AG10803 (cell line): ENCODE data around the gene TMEM86B.

Source experiments
- DNase-seq: peaks from one replicate; pipeline ENCODE4 v3.0.0; 2010; ENCODE audit warnings: low read depth
- H3K4me3 ChIP-seq: 2 replicates; pipeline ENCODE4 v1.5.1; 2011; ENCODE audit warnings: mild to moderate bottlenecking, low read length, control low read depth
- CTCF ChIP-seq: conservative IDR thresholded peaks from 2 replicates; pipeline ENCODE4 v1.5.1; 2011; ENCODE audit warnings: mild to moderate bottlenecking, low read length, control low read depth, inconsistent platforms

Gene TMEM86B

DNA sequence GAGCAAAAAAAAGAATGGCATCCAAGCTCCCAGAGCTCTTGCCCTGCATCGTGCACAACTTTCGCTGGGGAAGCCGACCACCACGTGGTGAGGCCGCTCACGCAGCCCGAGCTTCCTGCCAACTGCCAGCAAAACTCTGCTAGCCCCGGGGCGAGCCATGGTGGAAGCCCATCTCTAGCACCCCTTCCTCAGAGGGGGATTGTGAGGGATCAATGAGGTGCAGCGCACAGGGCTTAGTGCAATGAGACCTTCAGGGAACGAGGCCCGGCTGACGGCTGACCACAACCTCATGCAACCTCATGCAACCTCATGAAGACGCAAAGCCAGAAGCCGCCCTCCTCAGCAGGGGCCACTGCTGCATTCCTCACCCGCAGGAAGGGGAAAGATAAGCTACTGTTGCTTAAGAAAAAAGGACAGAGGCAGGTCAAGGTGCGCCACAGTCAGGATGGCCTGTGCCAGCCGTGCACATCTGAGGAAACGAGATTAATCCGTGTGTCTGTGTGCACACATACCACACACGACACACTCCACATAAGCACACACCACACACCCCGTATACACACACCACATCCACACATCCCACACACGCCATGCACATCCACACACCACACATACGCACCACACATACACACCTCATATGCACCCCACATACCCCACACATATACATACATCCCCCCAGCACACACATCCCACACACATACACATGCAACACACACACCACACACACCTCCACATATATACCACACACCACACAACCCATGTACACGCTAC is 41.8 kb upstream of the TMEM86B start:
- no peak for DNase-seq
- H3K4me3 ChIP-seq, result no peak overlapping the region
- TF ChIP-seq CTCF, result no peak

GRCh38 chr19:55269299-55269698 is 40.7 kb upstream of the TMEM86B start:
- DNase-seq, result no peak
- TF ChIP-seq CTCF, result no peak
- no peak overlapping the region for H3K4me3 ChIP-seq

DNA sequence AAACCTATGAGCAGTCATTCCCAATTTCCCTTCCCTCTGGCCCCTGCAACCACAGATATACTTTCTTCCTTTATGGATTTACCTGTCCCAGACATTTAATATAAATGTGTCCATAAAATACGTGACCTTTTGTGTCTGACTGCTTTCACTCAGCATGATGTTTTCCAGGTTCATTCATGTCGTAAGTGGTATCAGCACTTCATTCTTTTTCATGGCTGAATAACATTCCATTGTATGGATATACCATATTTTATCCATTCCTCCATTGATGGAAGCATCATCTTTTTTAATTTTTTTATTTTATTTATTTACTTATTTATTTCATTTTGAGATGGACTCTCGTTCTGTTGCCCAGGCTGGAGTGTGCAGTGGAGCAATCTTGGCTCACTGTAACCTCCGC is 38.3 kb upstream of the TMEM86B start:
- no peak for TF ChIP-seq CTCF
- no peak for DNase-seq
- no peak overlapping the region for H3K4me3 ChIP-seq

DNA sequence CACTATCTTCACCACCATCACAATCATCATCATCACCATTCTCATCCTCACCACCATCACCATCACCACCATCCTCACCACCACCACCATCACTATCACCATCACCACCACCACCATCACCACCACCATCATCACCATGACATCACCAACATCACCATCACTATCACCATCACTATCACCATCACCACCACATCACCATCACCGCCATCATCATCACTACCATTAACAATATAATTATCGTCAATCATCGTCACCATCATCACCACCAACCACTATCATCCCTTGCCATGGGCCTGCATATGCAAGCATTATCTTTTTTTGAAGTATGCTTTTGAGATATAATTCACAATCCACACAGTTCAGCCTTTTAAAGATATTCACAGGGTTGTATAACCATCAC is 37.8 kb upstream of the TMEM86B start:
- no peak for DNase-seq
- no peak overlapping the region for H3K4me3 ChIP-seq
- no peak for TF ChIP-seq CTCF

- H3K4me3 ChIP-seq, result no peak overlapping the region
- DNase-seq, result no peak
- TF ChIP-seq CTCF, result no peak
These were observed 37.3 kb upstream of the TMEM86B start for GRCh38 chr19:55265723-55266386.

DNA sequence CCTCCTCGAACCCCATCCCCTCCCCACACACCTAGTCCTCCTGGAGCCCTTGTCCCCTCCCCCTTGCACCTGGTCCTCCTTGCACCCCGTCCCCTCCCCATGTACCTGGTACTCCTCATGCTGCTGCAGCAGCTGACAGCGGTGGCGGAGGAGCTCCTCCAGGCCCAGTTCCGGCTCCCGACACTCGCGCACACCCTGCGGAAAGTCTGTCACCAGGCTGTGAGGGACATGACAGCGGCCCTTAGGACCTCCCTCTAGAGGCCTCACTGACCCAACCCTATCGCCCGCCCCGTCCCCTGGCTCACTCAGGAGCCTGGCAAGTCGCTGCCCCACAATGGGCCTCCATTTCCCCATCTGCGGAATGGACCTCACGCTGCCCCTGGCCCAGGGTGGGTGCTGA is 36.6 kb upstream of the TMEM86B start:
- H3K4me3 ChIP-seq, result no peak overlapping the region
- no peak for TF ChIP-seq CTCF
- DNase-seq, result no peak

GRCh38 chr19:55264531-55264930 is 36.0 kb upstream of the TMEM86B start:
- H3K4me3 ChIP-seq, result no peak overlapping the region
- TF ChIP-seq CTCF, result no peak
- DNase-seq, result no peak
